ENCODE measurements around the gene DIAPH3.

DNA sequence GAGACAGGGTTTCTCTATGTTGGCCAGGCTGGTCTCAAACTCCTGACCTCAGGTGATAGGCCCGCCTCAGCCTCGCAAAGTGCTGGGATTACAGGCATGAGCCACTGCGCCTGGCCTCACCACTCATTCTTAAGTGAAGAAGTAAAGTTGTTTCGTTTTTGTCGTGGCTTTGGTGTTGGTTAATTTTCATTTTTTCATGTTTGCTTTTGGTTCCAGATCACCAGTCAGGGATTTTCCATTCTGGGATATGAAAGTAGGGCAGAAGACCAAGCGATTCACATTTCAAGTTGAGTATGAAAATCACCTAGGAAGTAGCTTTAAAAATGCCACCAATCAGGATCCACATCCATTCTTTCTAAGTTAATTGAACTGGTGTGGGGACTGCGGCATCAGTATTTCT, 289.9 kb downstream of the DIAPH3 start:
- TF ChIP-seq, protein P1, sequence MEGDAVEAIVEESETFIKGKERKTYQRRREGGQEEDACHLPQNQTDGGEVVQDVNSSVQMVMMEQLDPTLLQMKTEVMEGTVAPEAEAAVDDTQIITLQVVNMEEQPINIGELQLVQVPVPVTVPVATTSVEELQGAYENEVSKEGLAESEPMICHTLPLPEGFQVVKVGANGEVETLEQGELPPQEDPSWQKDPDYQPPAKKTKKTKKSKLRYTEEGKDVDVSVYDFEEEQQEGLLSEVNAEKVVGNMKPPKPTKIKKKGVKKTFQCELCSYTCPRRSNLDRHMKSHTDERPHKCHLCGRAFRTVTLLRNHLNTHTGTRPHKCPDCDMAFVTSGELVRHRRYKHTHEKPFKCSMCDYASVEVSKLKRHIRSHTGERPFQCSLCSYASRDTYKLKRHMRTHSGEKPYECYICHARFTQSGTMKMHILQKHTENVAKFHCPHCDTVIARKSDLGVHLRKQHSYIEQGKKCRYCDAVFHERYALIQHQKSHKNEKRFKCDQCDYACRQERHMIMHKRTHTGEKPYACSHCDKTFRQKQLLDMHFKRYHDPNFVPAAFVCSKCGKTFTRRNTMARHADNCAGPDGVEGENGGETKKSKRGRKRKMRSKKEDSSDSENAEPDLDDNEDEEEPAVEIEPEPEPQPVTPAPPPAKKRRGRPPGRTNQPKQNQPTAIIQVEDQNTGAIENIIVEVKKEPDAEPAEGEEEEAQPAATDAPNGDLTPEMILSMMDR (IDR thresholded peaks at IDR 0.05) = no peak
- TF ChIP-seq POLR2A (IDR thresholded peaks at IDR 0.05) = no peak

Measured in lower leg skin (tissue), 3 donors.